Calu3 (cell line): ENCODE measurements around the gene TMEM202. TPM values are rescaled to one million over a fixed set of nuclear protein-coding genes. Genes with fewer than 3 reads are reported as not detected.
"Not testable (repeated sequence)": the region's sequence is repeated elsewhere in the genome, so short reads cannot be mapped to it uniquely, and the experiment has no call there.

Source experiments
- BruUV-seq: library from RNA; stranded (reverse); fragments of 400-500 nt; replicated peaks from 2 replicates; lab custom pipeline; 2021; lab: Mats Ljungman, UMichigan
- CTCF ChIA-PET: fragments of 300-600 bp; sonication (Branson Sonifier 250); formaldehyde crosslinking; loops from one replicate; lab custom pipeline; 2022; ENCODE audit warnings: antibody characterized with exemption; lab: Charles Lee
- DNase-seq: peaks from one replicate; pipeline ENCODE4 v3.0.0; 2022
- H3K27ac Mint-ChIP-seq: one replicate; pipeline ENCODE4 v1.8.0; 2022; ENCODE audit warnings: mixed read lengths; ENCODE audit not compliant: unreplicated experiment
- H3K27me3 Mint-ChIP-seq: one replicate; pipeline ENCODE4 v1.8.0; 2022; ENCODE audit warnings: mixed read lengths; ENCODE audit not compliant: unreplicated experiment
- H3K36me3 Mint-ChIP-seq: one replicate; pipeline ENCODE4 v1.8.0; 2022; ENCODE audit warnings: mild to moderate bottlenecking, moderate library complexity, mixed read lengths; ENCODE audit not compliant: insufficient read depth, unreplicated experiment
- H3K4me1 Mint-ChIP-seq: one replicate; pipeline ENCODE4 v1.8.0; 2022; ENCODE audit warnings: mild to moderate bottlenecking, low read depth, mixed read lengths; ENCODE audit not compliant: unreplicated experiment
- H3K4me3 Mint-ChIP-seq: one replicate; pipeline ENCODE4 v1.8.0; 2022; ENCODE audit warnings: mild to moderate bottlenecking, low read depth, moderate library complexity, mixed read lengths; ENCODE audit not compliant: unreplicated experiment
- H3K9me3 Mint-ChIP-seq: one replicate; pipeline ENCODE4 v1.8.0; 2022; ENCODE audit warnings: low read depth, mixed read lengths; ENCODE audit not compliant: unreplicated experiment
- CTCF ChIP-seq: fragments of 200-600 bp; IDR thresholded peaks from one replicate; pipeline ENCODE4 v1.8.0; 2022; ENCODE audit warnings: antibody characterized with exemption; ENCODE audit not compliant: unreplicated experiment
- intact Hi-C: fragments of 100-400 bp; cut with micrococcal nuclease; formaldehyde crosslinking; loops from one replicate; pipeline ENCODE4 v1.10.0; 2022; ENCODE audit not compliant: unreplicated experiment
- total RNA-seq: library from RNA; stranded (reverse); gene quantifications from 2 replicates; pipeline ENCODE4 v1.2.3, GENCODE V29; 2022

Gene TMEM202
- total RNA-seq, 1 experiment from 2014 or later: not detected

- TF ChIP-seq CTCF: no peak
- Mint-ChIP-seq H3K27ac (no peak overlapping the region), H3K4me3 (no peak overlapping the region), H3K36me3 (no peaks in the 10 kb centered on the region), H3K27me3 (peaks cover 40% of the 10 kb centered on the region), H3K9me3 (peaks cover 10% of the 10 kb centered on the region), H3K4me1 (no peaks in the 10 kb centered on the region)
- intact Hi-C loops: no loop called here
- CTCF ChIA-PET: interaction anchor here (0.7 kb wide), 1 partner anchor 237 kb away, joined by 4 read pairs; no protein-coding TSS in a partner anchor
- no peak for DNase-seq
- BruUV-seq: no TSS peak
Observed at GRCh38 chr15:72437650-72438316, 39.7 kb downstream of the TMEM202 start.

GRCh38 chr15:72442848-72443247 lies 44.7 kb downstream of the TMEM202 start:
- H3K27ac Mint-ChIP-seq, CTCF ChIA-PET, H3K4me1 Mint-ChIP-seq, BruUV-seq, H3K4me3 Mint-ChIP-seq, H3K36me3 Mint-ChIP-seq, H3K27me3 Mint-ChIP-seq, DNase-seq, intact Hi-C loops, H3K9me3 Mint-ChIP-seq: not testable (repeated sequence)

- no peaks in the 10 kb centered on the region for H3K36me3 Mint-ChIP-seq
- no peak for TF ChIP-seq CTCF
- CTCF ChIA-PET: interaction anchor here (0.8 to 1.3 kb wide), 2 partner anchors 18 to 19 kb away, joined by 3 to 5 read pairs; no protein-coding TSS in a partner anchor
Observed at GRCh38 chr15:72445426-72445825, 47.3 kb downstream of the TMEM202 start.

GRCh38 chr15:72450805-72451204 lies 52.7 kb downstream of the TMEM202 start:
- intact Hi-C loops: no loop called here
- Mint-ChIP-seq H3K4me1 (no peaks in the 10 kb centered on the region), H3K27ac (no peak overlapping the region), H3K4me3 (no peak overlapping the region), H3K27me3 (peaks cover 13% of the 10 kb centered on the region), H3K9me3 (no peaks in the 10 kb centered on the region), H3K36me3 (no peaks in the 10 kb centered on the region)
- no peak for TF ChIP-seq CTCF
- DNase-seq: no peak
- CTCF ChIA-PET: no interaction called here
- BruUV-seq: no TSS peak

More at GRCh38 chr15:72445426-72445825, 47.3 kb downstream of the TMEM202 start:
- Mint-ChIP-seq H3K4me3 (no peak overlapping the region), H3K9me3 (no peaks in the 10 kb centered on the region), H3K27ac (no peak overlapping the region), H3K27me3 (peaks cover 13% of the 10 kb centered on the region), H3K4me1 (no peaks in the 10 kb centered on the region)
- intact Hi-C loops: no loop called here
- BruUV-seq: no TSS peak
- DNase-seq: no peak

GRCh38 chr15:72451224-72451623 lies 53.1 kb downstream of the TMEM202 start:
- CTCF ChIA-PET: no interaction called here
- BruUV-seq: no TSS peak
- H3K27ac Mint-ChIP-seq: no peak overlapping the region
- intact Hi-C loops: no loop called here
- no peaks in the 10 kb centered on the region for H3K9me3 Mint-ChIP-seq
- no peaks in the 10 kb centered on the region for H3K4me1 Mint-ChIP-seq
- no peak for TF ChIP-seq CTCF
- no peak overlapping the region for H3K4me3 Mint-ChIP-seq
- no peaks in the 10 kb centered on the region for H3K36me3 Mint-ChIP-seq
- no peak for DNase-seq
- H3K27me3 Mint-ChIP-seq: peaks cover 13% of the 10 kb centered on the region
